ENCODE results near the gene DDX42. TPM values are rescaled to one million over a fixed set of nuclear protein-coding genes. Genes with fewer than 3 reads are reported as not detected.

DDX42 gene
- total RNA-seq, 1 donor from 2014 or later = 104 TPM

GRCh38 chr17:63819585-63820537, 45.9 kb downstream of the DDX42 start:
- H3K4me3 Mint-ChIP-seq = no peak overlapping the region
- H3K27ac Mint-ChIP-seq = no peak overlapping the region
- no peak overlapping the region for H3K4me3 ChIP-seq
- H3K4me2 ChIP-seq = no peak overlapping the region
- H3F3A ChIP-seq (ENCODE audit: low read depth) = peaks cover 38% of the 10 kb centered on the region
- no peak for DNase-seq (ENCODE audit: low spot score)
- H3K4me1 Mint-ChIP-seq = no peaks in the 10 kb centered on the region
- no peak overlapping the region for H2AFZ ChIP-seq (replicated peaks)
- peaks cover 2% of the 10 kb centered on the region for H3K27me3 Mint-ChIP-seq (ENCODE audit: insufficient read depth, low read depth)
- TF ChIP-seq EZH2phosphoT487 (IDR thresholded peaks at IDR 0.05) = no peak
- no peaks in the 10 kb centered on the region for H3K27me3 ChIP-seq
- H3K9me3 Mint-ChIP-seq = no peaks in the 10 kb centered on the region
- no peaks in the 10 kb centered on the region for H3K4me1 ChIP-seq
- no peak overlapping the region for H3K27ac ChIP-seq
- peaks cover 35% of the 10 kb centered on the region for H3K36me3 ChIP-seq
- H3K9me3 ChIP-seq (ENCODE audit: low read depth) = no peaks in the 10 kb centered on the region
- H3K79me2 ChIP-seq (ENCODE audit: low read depth) = peaks cover under 1% of the 10 kb centered on the region
- peaks cover 54% of the 10 kb centered on the region for H3K36me3 Mint-ChIP-seq
- peaks cover 49% of the 10 kb centered on the region for H4K20me1 ChIP-seq (ENCODE audit: low read depth)
- no peak overlapping the region for H3K9ac ChIP-seq

- H3K4me1 Mint-ChIP-seq = peaks cover 6% of the 10 kb centered on the region
- no peaks in the 10 kb centered on the region for H3K9me3 ChIP-seq (ENCODE audit: low read depth)
- peaks cover 13% of the 10 kb centered on the region for H3K79me2 ChIP-seq (ENCODE audit: low read depth)
- peaks cover 2% of the 10 kb centered on the region for H3K27me3 Mint-ChIP-seq (ENCODE audit: insufficient read depth, low read depth)
- no peak overlapping the region for H3K4me3 Mint-ChIP-seq
- no peak overlapping the region for H3K4me3 ChIP-seq
- no peak overlapping the region for H3K27ac ChIP-seq
- no peak overlapping the region for H3K27ac Mint-ChIP-seq
- H3K36me3 ChIP-seq = peaks cover 28% of the 10 kb centered on the region
- no peak for DNase-seq (ENCODE audit: low spot score)
- peaks cover 4% of the 10 kb centered on the region for H3K4me1 ChIP-seq
- peaks cover 29% of the 10 kb centered on the region for H3F3A ChIP-seq (ENCODE audit: low read depth)
- H3K4me2 ChIP-seq = no peak overlapping the region
- H4K20me1 ChIP-seq (ENCODE audit: low read depth) = peaks cover 49% of the 10 kb centered on the region
- no peaks in the 10 kb centered on the region for H3K27me3 ChIP-seq
- peaks cover 53% of the 10 kb centered on the region for H3K36me3 Mint-ChIP-seq
- TF ChIP-seq EZH2 (IDR thresholded peaks at IDR 0.05) (no peak), CTCF (IDR thresholded peaks at IDR 0.05) (no peak), EZH2phosphoT487 (IDR thresholded peaks at IDR 0.05) (no peak)
- H3K9ac ChIP-seq = no peak overlapping the region
- no peak overlapping the region for H2AFZ ChIP-seq (replicated peaks)
- no peaks in the 10 kb centered on the region for H3K9me3 Mint-ChIP-seq
Measured at GRCh38 chr17:63820963-63821561, 47.1 kb downstream of the DDX42 start.

GRCh38 chr17:63821804-63822203, 47.8 kb downstream of the DDX42 start:
- H3K4me2 ChIP-seq = no peak overlapping the region
- H2AFZ ChIP-seq (replicated peaks) = no peak overlapping the region
- H3K36me3 ChIP-seq = peaks cover 21% of the 10 kb centered on the region
- no peaks in the 10 kb centered on the region for H3K9me3 ChIP-seq (ENCODE audit: low read depth)
- no peak overlapping the region for H3K4me3 ChIP-seq
- Mint-ChIP-seq H3K27ac (no peak overlapping the region), H3K27me3 (ENCODE audit: insufficient read depth, low read depth) (peaks cover 4% of the 10 kb centered on the region), H3K4me1 (peaks cover 11% of the 10 kb centered on the region), H3K9me3 (no peaks in the 10 kb centered on the region), H3K4me3 (no peak overlapping the region), H3K36me3 (peaks cover 53% of the 10 kb centered on the region)
- peaks cover 22% of the 10 kb centered on the region for H3F3A ChIP-seq (ENCODE audit: low read depth)
- no peak overlapping the region for H3K27ac ChIP-seq
- no peak overlapping the region for H3K9ac ChIP-seq
- no peak for DNase-seq (ENCODE audit: low spot score)
- TF ChIP-seq CTCF (IDR thresholded peaks at IDR 0.05) (no peak), EZH2phosphoT487 (IDR thresholded peaks at IDR 0.05) (no peak), EZH2 (IDR thresholded peaks at IDR 0.05) (no peak)
- H3K4me1 ChIP-seq = peaks cover 4% of the 10 kb centered on the region
- peaks cover 45% of the 10 kb centered on the region for H4K20me1 ChIP-seq (ENCODE audit: low read depth)
- H3K27me3 ChIP-seq = no peaks in the 10 kb centered on the region
- H3K79me2 ChIP-seq (ENCODE audit: low read depth) = peaks cover 20% of the 10 kb centered on the region
